Neural progenitor cell (in vitro differentiated cells): ENCODE measurements around the gene NFS1. TPM values are rescaled to one million over a fixed set of nuclear protein-coding genes. Genes with fewer than 3 reads are reported as not detected.

Experiments
- DNase-seq: peaks from one replicate; pipeline ENCODE4 v3.0.0-alpha.2; 2016; ENCODE audit warnings: low spot score
- H2AFZ ChIP-seq: fragments of 200-600 bp; sonication (generic); replicated peaks from 2 replicates; pipeline ENCODE4 v1.6.1; 2016; ENCODE audit warnings: antibody characterized with exemption
- H3F3A ChIP-seq: fragments of 200-600 bp; sonication (generic); 2 replicates; pipeline ENCODE4 v1.6.1; 2016; ENCODE audit warnings: antibody characterized with exemption, low read depth
- H3K27ac ChIP-seq: fragments of 200-600 bp; sonication (generic); 2 replicates; pipeline ENCODE4 v1.5.1; 2016; ENCODE audit warnings: mild to moderate bottlenecking
- H3K27me3 ChIP-seq: fragments of 200-600 bp; sonication (generic); 2 replicates; pipeline ENCODE4 v1.6.1; 2016; ENCODE audit warnings: mild to moderate bottlenecking, moderate library complexity
- H3K36me3 ChIP-seq: fragments of 200-600 bp; sonication (generic); 2 replicates; pipeline ENCODE4 v1.5.1; 2016
- H3K4me1 ChIP-seq: fragments of 200-600 bp; sonication (generic); 2 replicates; pipeline ENCODE4 v1.6.1; 2016; ENCODE audit warnings: mixed run types
- H3K4me2 ChIP-seq: fragments of 200-600 bp; sonication (generic); 2 replicates; pipeline ENCODE4 v1.6.1; 2016
- H3K4me3 ChIP-seq: fragments of 200-600 bp; sonication (generic); 2 replicates; pipeline ENCODE4 v1.5.1; 2016
- H3K79me2 ChIP-seq: fragments of 200-600 bp; sonication (generic); 2 replicates; pipeline ENCODE4 v1.6.1; 2016; ENCODE audit warnings: low read depth
- H3K9ac ChIP-seq: fragments of 200-600 bp; sonication (generic); 2 replicates; pipeline ENCODE4 v1.6.1; 2016
- H3K9me3 ChIP-seq: fragments of 200-600 bp; sonication (generic); 2 replicates; pipeline ENCODE4 v1.5.1; 2016; ENCODE audit warnings: low read depth
- H4K20me1 ChIP-seq: fragments of 200-600 bp; sonication (generic); 2 replicates; pipeline ENCODE4 v1.6.1; 2016; ENCODE audit warnings: low read depth
- H3K27ac Mint-ChIP-seq: 3 replicates; pipeline ENCODE4 v1.8.0; 2021; ENCODE audit warnings: mixed read lengths
- H3K27me3 Mint-ChIP-seq: 2 replicates; pipeline ENCODE4 v1.8.0; 2022; ENCODE audit warnings: low read depth, mild to moderate bottlenecking, inconsistent platforms, moderate library complexity, mixed read lengths; ENCODE audit not compliant: insufficient read depth
- H3K36me3 Mint-ChIP-seq: 3 replicates; pipeline ENCODE4 v1.8.0; 2021; ENCODE audit warnings: mixed read lengths
- H3K4me1 Mint-ChIP-seq: 3 replicates; pipeline ENCODE4 v1.8.0; 2021; ENCODE audit warnings: mixed read lengths
- H3K4me3 Mint-ChIP-seq: 3 replicates; pipeline ENCODE4 v1.8.0; 2021; ENCODE audit warnings: mild to moderate bottlenecking, moderate library complexity, mixed read lengths
- H3K9me3 Mint-ChIP-seq: 3 replicates; pipeline ENCODE4 v1.8.0; 2020; ENCODE audit warnings: mixed read lengths
- EZH2 ChIP-seq: fragments of 200-600 bp; sonication (generic); IDR thresholded peaks from 2 replicates; pipeline ENCODE4 v1.6.1; 2017; ENCODE audit warnings: antibody characterized with exemption, mild to moderate bottlenecking, moderate library complexity
- EZH2phosphoT487 ChIP-seq: fragments of 200-600 bp; sonication (generic); IDR thresholded peaks from 2 replicates; pipeline ENCODE4 v1.6.1; 2017; ENCODE audit warnings: antibody characterized with exemption
- total RNA-seq: library from RNA; depleted of rRNA; stranded (reverse); fragments of >200 nt; gene quantifications from 2 replicates; pipeline ENCODE4 v1.2.3, GENCODE V29; 2015; ENCODE audit warnings: low replicate concordance
- TF ChIP-seq, protein P1 (sequence below): fragments of 200-600 bp; sonication (generic); IDR thresholded peaks from 2 replicates; pipeline ENCODE4 v1.5.1; 2017; ENCODE audit warnings: antibody characterized with exemption, mild to moderate bottlenecking

NFS1 gene
- total RNA-seq, 1 donor from 2014 or later, result 21.7 TPM

DNA sequence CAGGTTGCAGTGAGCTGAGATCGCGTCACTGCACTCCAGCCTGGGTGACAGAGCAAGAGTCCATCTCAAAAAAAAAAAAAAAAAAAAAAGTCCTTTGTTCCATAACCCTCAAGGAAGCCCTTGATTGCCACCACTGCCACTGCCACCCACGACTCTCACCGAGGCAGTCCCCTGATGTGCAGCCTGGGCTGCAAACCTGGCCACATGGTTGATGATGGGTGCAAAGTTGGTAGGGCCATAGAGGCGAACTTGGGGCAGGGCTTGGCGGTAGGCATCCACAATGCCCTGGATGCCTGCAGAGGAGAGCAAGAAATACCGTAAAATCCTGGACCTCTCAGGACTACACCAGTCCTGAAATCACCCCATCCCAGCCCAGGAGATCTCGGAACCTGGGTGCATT, 72.0 kb downstream of the NFS1 start:
- no peak overlapping the region for H3K27ac Mint-ChIP-seq

DNA sequence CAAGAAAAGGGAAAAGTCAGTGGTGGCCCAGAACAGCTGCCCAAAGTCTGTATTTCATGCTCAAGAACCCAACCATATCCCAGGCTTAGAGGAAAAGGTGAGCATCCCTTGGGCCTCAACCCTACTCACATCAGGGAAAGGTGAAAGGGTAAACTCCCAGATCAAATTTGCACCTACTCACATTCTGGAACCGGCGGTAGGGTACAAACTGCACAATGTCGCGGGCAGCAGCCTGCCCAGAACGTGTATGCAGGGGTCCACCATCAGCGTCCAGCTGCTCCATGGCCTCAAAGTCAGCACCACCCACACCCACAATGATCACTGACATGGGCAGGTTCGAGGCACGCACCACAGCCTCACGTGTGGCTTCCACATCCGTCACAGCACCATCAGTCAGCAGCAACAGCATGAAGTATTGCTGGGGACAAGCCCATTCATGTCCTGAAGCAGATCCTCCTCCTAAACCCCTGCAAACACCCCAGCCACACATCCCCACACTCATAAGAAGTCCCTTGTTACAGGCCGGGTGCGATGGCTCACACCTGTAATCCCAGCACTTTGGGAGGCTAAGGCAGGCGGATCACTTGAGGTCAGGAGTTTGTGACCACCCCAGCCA, 72.7 kb downstream of the NFS1 start:
- Mint-ChIP-seq H3K27ac (no peak overlapping the region), H3K4me3 (no peak overlapping the region), H3K27me3 (peaks cover 10% of the 10 kb centered on the region), H3K4me1 (no peaks in the 10 kb centered on the region), H3K36me3 (peaks cover 41% of the 10 kb centered on the region), H3K9me3 (no peaks in the 10 kb centered on the region)
- H3K27ac ChIP-seq, result no peak overlapping the region
- peaks cover 26% of the 10 kb centered on the region for H3K36me3 ChIP-seq
- no peak overlapping the region for H2AFZ ChIP-seq
- H3K4me1 ChIP-seq, result no peaks in the 10 kb centered on the region
- H3K27me3 ChIP-seq, result no peaks in the 10 kb centered on the region
- no peaks in the 10 kb centered on the region for H3K9me3 ChIP-seq
- no peaks in the 10 kb centered on the region for H3K79me2 ChIP-seq
- no peak overlapping the region for H3K4me2 ChIP-seq
- no peak overlapping the region for H3K9ac ChIP-seq
- no peak for TF ChIP-seq EZH2phosphoT487
- no peak for TF ChIP-seq EZH2
- TF ChIP-seq, protein P1, sequence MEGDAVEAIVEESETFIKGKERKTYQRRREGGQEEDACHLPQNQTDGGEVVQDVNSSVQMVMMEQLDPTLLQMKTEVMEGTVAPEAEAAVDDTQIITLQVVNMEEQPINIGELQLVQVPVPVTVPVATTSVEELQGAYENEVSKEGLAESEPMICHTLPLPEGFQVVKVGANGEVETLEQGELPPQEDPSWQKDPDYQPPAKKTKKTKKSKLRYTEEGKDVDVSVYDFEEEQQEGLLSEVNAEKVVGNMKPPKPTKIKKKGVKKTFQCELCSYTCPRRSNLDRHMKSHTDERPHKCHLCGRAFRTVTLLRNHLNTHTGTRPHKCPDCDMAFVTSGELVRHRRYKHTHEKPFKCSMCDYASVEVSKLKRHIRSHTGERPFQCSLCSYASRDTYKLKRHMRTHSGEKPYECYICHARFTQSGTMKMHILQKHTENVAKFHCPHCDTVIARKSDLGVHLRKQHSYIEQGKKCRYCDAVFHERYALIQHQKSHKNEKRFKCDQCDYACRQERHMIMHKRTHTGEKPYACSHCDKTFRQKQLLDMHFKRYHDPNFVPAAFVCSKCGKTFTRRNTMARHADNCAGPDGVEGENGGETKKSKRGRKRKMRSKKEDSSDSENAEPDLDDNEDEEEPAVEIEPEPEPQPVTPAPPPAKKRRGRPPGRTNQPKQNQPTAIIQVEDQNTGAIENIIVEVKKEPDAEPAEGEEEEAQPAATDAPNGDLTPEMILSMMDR, result no peak
- H4K20me1 ChIP-seq, result peaks cover 6% of the 10 kb centered on the region
- no peak overlapping the region for H3K4me3 ChIP-seq
- peaks cover 31% of the 10 kb centered on the region for H3F3A ChIP-seq
- no peak for DNase-seq

More for the DNA sequence above, 72.0 kb downstream of the NFS1 start:
- Mint-ChIP-seq H3K36me3 (peaks cover 36% of the 10 kb centered on the region), H3K4me3 (no peak overlapping the region), H3K9me3 (no peaks in the 10 kb centered on the region), H3K4me1 (no peaks in the 10 kb centered on the region), H3K27me3 (peaks cover 8% of the 10 kb centered on the region)
- H3K4me3 ChIP-seq, result no peak overlapping the region
- no peaks in the 10 kb centered on the region for H3K27me3 ChIP-seq
- peaks cover 12% of the 10 kb centered on the region for H4K20me1 ChIP-seq
- H3K27ac ChIP-seq, result no peak overlapping the region
- TF ChIP-seq EZH2 (no peak), EZH2phosphoT487 (no peak)
- TF ChIP-seq, protein P1, result no peak
- no peak overlapping the region for H3K9ac ChIP-seq
- no peaks in the 10 kb centered on the region for H3K4me1 ChIP-seq
- H3F3A ChIP-seq, result peaks cover 25% of the 10 kb centered on the region
- peaks cover 26% of the 10 kb centered on the region for H3K36me3 ChIP-seq
- no peak overlapping the region for H2AFZ ChIP-seq
- H3K4me2 ChIP-seq, result no peak overlapping the region
- no peaks in the 10 kb centered on the region for H3K79me2 ChIP-seq
- DNase-seq, result no peak
- no peaks in the 10 kb centered on the region for H3K9me3 ChIP-seq

DNA sequence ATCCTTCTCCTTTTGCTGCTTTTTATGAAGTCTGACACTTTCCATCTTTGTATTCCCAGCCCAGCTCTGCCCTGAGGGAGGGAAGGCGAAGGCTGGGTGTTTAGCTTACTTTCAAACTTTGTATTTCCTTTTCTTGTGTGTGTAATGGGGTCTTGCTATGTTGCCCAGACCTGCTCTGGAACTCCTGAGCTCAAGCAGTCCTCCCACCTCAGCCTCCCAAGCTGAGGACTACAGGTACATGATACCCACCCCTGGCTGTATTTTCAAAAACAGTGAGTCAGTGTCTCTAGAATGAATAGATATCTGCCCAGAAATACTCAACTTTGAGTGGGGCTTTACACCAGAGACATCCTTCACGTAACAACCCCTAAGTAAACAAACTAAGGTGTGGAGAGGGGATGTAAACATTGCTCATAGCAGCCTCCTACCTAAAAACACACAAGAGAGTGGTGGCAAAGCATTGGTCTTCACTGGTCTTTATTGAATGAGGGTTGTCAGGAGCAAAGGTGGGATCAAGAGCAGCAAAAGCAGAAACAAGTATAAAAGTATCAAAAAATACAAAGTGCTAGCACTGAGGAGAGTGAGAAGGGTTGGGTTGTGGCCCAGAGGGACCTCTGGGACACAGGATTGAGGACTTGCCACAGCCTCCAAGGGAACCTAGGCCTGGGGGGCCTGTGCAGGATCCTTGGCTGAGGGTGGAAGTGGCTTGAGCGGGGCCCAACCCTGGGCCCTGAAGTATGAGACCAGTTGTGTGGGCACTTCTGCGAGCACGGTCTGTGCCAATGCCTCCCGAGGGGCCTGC, 73.4 kb downstream of the NFS1 start:
- Mint-ChIP-seq H3K9me3 (no peaks in the 10 kb centered on the region), H3K4me3 (no peak overlapping the region), H3K36me3 (peaks cover 46% of the 10 kb centered on the region), H3K27ac (no peak overlapping the region), H3K27me3 (peaks cover 11% of the 10 kb centered on the region), H3K4me1 (no peaks in the 10 kb centered on the region)
- H4K20me1 ChIP-seq, result peaks cover 5% of the 10 kb centered on the region
- H3K27me3 ChIP-seq, result no peaks in the 10 kb centered on the region
- peaks cover 26% of the 10 kb centered on the region for H3K36me3 ChIP-seq
- H3K9me3 ChIP-seq, result no peaks in the 10 kb centered on the region
- no peak overlapping the region for H3K27ac ChIP-seq
- TF ChIP-seq, protein P1, result no peak
- TF ChIP-seq EZH2, result no peak
- no peak for TF ChIP-seq EZH2phosphoT487
- H3K9ac ChIP-seq, result no peak overlapping the region
- H3K4me2 ChIP-seq, result no peak overlapping the region
- H3K4me1 ChIP-seq, result no peaks in the 10 kb centered on the region
- H3F3A ChIP-seq, result peaks cover 39% of the 10 kb centered on the region
- no peaks in the 10 kb centered on the region for H3K79me2 ChIP-seq
- no peak overlapping the region for H2AFZ ChIP-seq
- DNase-seq, result no peak
- no peak overlapping the region for H3K4me3 ChIP-seq
